Fibroblast of mammary gland (primary cell): Measurements from ENCODE around the gene NEURL1.

Source experiments
- DNase-seq: peaks from one replicate; pipeline ENCODE4 v3.0.0-alpha.2; 2010; ENCODE audit warnings: low read depth
- H3K4me3 ChIP-seq: 2 replicates; pipeline ENCODE4 v1.5.1; 2011; ENCODE audit warnings: low read depth, mild to moderate bottlenecking, low read length, moderate library complexity; ENCODE audit not compliant: control insufficient read depth
- TF ChIP-seq, protein P1 (sequence below): conservative IDR thresholded peaks from 2 replicates; pipeline ENCODE4 v1.5.1; 2011; ENCODE audit warnings: low read depth, low read length, inconsistent platforms; ENCODE audit not compliant: control insufficient read depth, insufficient read depth

NEURL1 gene

DNA sequence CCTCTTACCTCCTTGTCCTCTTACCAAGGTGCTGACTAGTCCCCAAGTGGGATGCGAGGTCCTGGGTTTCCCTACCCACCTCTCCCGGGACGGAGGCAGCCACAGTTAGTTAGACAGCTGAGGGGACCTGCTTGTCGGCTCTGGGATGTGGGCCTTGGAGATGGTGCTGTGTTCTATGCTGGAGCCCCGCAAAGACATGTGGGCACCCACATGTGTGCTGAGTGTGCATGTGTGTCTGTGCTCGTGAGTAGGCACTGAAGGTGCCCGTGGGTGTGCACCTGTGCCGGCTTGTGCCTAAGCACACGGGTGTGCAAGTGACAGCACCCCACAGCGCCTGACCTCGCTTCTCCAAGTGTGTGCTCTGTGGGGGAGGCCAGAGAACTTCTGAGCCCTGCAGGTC lies 62.2 kb downstream of the NEURL1 start:
- TF ChIP-seq, protein P1, sequence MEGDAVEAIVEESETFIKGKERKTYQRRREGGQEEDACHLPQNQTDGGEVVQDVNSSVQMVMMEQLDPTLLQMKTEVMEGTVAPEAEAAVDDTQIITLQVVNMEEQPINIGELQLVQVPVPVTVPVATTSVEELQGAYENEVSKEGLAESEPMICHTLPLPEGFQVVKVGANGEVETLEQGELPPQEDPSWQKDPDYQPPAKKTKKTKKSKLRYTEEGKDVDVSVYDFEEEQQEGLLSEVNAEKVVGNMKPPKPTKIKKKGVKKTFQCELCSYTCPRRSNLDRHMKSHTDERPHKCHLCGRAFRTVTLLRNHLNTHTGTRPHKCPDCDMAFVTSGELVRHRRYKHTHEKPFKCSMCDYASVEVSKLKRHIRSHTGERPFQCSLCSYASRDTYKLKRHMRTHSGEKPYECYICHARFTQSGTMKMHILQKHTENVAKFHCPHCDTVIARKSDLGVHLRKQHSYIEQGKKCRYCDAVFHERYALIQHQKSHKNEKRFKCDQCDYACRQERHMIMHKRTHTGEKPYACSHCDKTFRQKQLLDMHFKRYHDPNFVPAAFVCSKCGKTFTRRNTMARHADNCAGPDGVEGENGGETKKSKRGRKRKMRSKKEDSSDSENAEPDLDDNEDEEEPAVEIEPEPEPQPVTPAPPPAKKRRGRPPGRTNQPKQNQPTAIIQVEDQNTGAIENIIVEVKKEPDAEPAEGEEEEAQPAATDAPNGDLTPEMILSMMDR: no peak
- no peak overlapping the region for H3K4me3 ChIP-seq
- no peak for DNase-seq

DNA sequence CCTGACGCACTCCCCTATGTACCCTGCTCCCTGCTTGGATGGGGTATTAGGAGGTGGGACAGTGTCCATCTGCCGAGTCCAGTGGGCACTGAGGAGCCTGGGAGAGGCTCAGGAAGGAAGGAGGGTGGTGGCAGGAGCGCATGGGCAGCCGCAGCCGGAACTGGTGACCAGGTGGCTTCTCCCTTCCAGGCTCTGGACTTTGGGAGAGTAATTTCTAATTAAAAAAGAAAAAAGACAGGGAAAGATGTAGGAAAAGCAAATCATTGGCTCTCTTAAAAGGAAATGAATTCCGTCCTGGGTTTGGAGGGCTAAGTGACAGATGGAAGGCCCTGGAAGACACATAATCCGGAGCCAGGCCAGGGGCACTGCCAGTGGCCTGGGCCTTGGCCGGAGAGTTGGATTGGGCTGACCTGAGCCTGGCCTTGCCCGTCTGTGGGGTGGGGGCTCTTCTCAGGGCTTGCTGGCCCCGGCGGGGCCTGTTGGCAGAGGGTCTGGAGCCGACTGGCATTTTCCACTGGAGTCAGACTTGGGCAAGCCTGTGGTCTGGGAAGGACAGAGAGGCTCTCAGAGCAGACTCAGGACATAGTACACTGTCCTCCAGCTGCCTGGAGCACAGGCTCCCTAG lies 63.0 kb downstream of the NEURL1 start:
- H3K4me3 ChIP-seq: no peak overlapping the region
- TF ChIP-seq, protein P1: no peak
- DNase-seq: no peak

DNA sequence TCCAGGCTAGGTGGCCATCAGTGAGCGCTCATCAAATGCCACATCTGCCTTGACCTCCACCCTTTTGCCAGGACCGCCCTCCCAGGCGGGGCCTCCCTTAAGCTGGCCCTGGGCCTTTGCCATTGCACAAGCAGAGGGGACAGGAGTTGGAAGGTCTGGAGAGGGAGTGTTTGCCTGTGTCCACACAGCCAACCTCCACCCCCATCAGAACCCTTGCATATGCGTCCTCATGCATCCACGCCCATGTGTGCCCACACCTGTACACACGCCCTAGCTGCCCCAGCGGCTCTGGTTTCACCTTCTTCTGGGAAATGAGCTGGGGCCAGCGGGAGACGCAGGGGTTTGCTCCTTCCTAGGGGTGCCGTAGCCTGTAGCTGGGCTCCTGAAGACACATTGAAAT lies 64.0 kb downstream of the NEURL1 start:
- TF ChIP-seq, protein P1: no peak
- no peak overlapping the region for H3K4me3 ChIP-seq
- DNase-seq: no peak

DNA sequence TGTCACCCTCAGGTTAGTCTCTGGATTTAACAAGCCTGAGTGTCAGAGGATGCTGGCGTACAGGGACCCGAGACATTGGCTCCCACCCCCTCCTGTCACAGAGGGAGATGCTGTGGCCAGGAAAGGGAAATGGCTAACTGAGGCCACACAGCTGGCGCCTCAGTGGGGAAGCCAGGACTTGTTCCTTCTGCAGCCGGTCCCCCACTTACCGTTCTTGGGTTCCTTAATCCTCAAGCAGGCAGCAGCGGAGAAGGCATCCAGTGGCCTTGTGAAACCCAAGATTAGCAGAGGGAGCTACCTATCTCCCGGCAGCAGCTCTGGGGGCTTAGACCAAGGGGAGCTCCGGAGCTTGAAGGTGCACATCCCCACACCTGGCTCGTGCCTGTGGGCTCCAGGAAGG lies 65.4 kb downstream of the NEURL1 start:
- H3K4me3 ChIP-seq: no peak overlapping the region
- TF ChIP-seq, protein P1: no peak
- no peak for DNase-seq

DNA sequence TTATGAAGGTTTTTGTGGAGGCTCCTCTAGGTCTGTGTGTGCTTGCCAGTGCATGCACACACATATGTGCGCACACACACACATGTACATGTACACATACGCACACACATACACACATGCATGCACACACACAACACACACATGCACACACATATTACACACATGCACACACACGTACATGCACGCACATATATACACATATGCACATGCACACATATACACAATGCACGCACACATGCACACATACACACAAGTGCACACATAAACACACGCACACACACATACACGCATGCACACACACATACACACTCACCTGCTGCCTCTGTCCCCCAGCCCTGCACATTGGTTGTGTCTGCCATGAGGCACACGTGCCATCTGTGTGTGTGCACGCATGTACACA lies 66.3 kb downstream of the NEURL1 start:
- no peak overlapping the region for H3K4me3 ChIP-seq
- no peak for DNase-seq
- TF ChIP-seq, protein P1: no peak

DNA sequence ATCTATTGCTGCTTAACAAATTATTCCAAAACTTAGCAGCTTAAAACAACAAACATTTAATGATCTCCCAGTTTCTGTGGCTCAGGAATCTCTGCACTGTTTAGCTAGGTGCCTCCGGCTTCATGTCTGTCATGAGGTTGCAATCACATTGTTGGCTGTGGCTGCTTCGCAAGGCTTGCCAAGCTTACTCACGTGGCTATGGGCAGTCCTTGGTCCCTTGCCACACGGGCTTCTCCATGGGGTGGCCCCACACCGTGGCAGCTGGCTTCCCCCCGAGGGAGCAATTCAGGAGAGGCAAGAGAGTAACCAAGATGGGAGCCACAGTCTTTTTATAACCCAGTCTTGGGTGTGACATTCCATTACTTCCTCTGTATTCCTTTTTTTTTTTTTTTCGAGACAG lies 67.4 kb downstream of the NEURL1 start:
- TF ChIP-seq, protein P1: no peak
- no peak for DNase-seq
- no peak overlapping the region for H3K4me3 ChIP-seq

DNA sequence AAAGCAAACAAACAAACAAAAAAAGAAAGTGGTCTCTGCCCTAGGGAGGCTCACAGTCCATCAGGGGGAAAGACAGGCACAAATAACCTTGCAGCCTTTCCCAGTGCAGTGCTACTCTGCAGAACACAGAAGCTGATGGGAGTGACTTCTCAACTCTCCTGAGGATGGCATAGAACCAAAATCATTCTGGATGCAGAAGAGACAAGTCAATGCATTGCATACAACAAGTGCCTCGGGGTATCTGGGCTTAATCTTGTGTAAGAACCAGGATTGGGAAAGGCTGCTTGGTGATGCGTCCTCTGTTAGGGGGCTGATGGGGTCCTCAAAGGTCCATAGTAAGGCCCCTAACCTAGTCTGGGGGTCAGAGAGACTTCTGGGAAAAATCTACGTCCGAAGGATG lies 68.9 kb downstream of the NEURL1 start:
- TF ChIP-seq, protein P1: no peak
- no peak overlapping the region for H3K4me3 ChIP-seq
- no peak for DNase-seq
